ENCODE measurements around the gene BAIAP3.

The BAIAP3 gene

DNA sequence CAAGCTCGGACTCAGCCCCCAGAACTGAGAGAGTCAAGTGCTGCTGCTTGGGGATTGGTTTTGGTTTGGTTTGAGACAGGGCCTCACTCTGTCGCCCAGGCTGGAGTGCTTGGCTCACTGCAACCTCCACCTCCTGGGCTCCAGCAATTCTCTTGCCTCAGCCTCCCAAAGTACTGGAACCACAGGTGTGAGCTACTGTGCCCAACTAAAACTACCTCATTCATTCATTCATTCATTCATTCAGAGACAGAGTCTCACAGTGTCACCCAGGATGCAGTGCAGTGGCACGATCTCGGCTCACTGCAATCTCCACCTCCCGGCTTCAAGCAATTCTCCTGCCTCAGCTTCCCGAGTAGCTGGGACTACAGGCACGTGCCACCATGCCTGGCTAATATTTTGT is 56.3 kb downstream of the BAIAP3 start:
- Histone ChIP-seq H4K20me1 (ENCODE audit: insufficient read depth) (no peaks in the 10 kb centered on the region), H3K79me2 (ENCODE audit: insufficient read depth, low read depth) (no peaks in the 10 kb centered on the region), H3K27ac (no peak overlapping the region), H3K27me3 (ENCODE audit: insufficient read depth, low read depth) (no peaks in the 10 kb centered on the region), H2AFZ (ENCODE audit: low read depth) (no peak overlapping the region), H3K9ac (no peak overlapping the region), H3K4me3 (IDR thresholded peaks at IDR 0.05; ENCODE audit: insufficient read depth, low read depth, low read length) (no peak overlapping the region), H3K36me3 (ENCODE audit: insufficient read depth) (no peaks in the 10 kb centered on the region), H3K4me2 (no peak overlapping the region), H3K4me1 (ENCODE audit: low read depth, poor library complexity, severe bottlenecking) (no peaks in the 10 kb centered on the region)
- TF ChIP-seq, protein P1, sequence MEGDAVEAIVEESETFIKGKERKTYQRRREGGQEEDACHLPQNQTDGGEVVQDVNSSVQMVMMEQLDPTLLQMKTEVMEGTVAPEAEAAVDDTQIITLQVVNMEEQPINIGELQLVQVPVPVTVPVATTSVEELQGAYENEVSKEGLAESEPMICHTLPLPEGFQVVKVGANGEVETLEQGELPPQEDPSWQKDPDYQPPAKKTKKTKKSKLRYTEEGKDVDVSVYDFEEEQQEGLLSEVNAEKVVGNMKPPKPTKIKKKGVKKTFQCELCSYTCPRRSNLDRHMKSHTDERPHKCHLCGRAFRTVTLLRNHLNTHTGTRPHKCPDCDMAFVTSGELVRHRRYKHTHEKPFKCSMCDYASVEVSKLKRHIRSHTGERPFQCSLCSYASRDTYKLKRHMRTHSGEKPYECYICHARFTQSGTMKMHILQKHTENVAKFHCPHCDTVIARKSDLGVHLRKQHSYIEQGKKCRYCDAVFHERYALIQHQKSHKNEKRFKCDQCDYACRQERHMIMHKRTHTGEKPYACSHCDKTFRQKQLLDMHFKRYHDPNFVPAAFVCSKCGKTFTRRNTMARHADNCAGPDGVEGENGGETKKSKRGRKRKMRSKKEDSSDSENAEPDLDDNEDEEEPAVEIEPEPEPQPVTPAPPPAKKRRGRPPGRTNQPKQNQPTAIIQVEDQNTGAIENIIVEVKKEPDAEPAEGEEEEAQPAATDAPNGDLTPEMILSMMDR (conservative IDR thresholded peaks at IDR 0.05; ENCODE audit: low read depth, low read length) = no peak

DNA sequence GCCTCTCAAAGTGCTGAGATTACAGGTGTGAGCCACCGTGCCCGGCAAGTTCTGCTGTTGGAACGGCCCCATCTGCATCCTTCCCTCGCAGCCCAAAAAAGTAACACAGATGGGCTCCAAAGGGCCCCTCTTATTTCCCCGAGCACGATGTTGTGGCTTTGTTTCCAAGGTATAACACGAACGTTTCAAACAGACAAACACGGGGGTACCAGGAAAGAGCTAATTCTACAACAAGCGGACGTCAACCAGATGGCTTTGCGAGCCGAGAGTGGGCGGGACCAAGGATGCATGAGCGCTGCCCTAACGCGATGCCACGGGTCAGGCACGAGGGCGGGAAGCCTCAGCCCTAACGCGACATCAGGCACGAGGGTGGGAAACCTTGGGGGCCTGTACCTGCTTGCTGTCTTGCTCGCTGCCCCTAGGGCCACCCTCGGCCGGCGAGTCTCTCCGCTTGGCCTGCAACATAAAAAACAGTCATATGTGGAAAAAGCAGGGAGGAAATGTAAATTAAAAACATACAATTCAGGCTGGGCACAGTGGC is 56.9 kb downstream of the BAIAP3 start:
- Histone ChIP-seq H3K4me2 (no peak overlapping the region), H3K27ac (no peak overlapping the region), H3K36me3 (ENCODE audit: insufficient read depth) (no peaks in the 10 kb centered on the region), H3K4me1 (ENCODE audit: low read depth, poor library complexity, severe bottlenecking) (no peaks in the 10 kb centered on the region), H4K20me1 (ENCODE audit: insufficient read depth) (no peaks in the 10 kb centered on the region), H3K4me3 (IDR thresholded peaks at IDR 0.05; ENCODE audit: insufficient read depth, low read depth, low read length) (no peak overlapping the region), H3K79me2 (ENCODE audit: insufficient read depth, low read depth) (no peaks in the 10 kb centered on the region), H3K9ac (no peak overlapping the region), H2AFZ (ENCODE audit: low read depth) (no peak overlapping the region), H3K27me3 (ENCODE audit: insufficient read depth, low read depth) (no peaks in the 10 kb centered on the region)
- TF ChIP-seq, protein P1 (conservative IDR thresholded peaks at IDR 0.05; ENCODE audit: low read depth, low read length) = no peak

DNA sequence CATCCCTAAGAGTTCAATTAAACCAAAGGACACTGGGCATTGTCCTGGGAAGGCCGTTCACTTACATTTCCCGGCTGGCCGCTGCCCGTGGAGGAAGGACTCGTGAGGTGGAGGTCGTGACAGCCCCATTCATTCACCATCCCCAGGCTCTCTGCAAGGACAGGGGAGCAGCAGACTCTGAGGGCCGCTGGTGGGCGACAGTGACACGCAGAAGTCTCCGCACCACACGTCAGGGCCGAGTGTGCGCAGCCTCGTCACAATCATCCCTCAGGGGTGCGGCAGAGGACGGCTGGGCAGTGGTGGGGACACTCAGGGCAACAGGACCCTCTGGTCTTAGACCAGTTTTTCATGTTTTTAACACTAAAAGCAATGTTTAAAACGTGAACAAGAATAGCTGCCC is 59.4 kb downstream of the BAIAP3 start:
- Histone ChIP-seq H3K27me3 (ENCODE audit: insufficient read depth, low read depth) (no peaks in the 10 kb centered on the region), H3K9ac (no peak overlapping the region), H3K36me3 (ENCODE audit: insufficient read depth) (no peaks in the 10 kb centered on the region), H2AFZ (ENCODE audit: low read depth) (no peak overlapping the region), H3K4me1 (ENCODE audit: low read depth, poor library complexity, severe bottlenecking) (no peaks in the 10 kb centered on the region), H3K4me3 (IDR thresholded peaks at IDR 0.05; ENCODE audit: insufficient read depth, low read depth, low read length) (no peak overlapping the region), H4K20me1 (ENCODE audit: insufficient read depth) (no peaks in the 10 kb centered on the region), H3K4me2 (no peak overlapping the region), H3K79me2 (ENCODE audit: insufficient read depth, low read depth) (no peaks in the 10 kb centered on the region), H3K27ac (no peak overlapping the region)
- TF ChIP-seq, protein P1 (conservative IDR thresholded peaks at IDR 0.05; ENCODE audit: low read depth, low read length) = no peak

DNA sequence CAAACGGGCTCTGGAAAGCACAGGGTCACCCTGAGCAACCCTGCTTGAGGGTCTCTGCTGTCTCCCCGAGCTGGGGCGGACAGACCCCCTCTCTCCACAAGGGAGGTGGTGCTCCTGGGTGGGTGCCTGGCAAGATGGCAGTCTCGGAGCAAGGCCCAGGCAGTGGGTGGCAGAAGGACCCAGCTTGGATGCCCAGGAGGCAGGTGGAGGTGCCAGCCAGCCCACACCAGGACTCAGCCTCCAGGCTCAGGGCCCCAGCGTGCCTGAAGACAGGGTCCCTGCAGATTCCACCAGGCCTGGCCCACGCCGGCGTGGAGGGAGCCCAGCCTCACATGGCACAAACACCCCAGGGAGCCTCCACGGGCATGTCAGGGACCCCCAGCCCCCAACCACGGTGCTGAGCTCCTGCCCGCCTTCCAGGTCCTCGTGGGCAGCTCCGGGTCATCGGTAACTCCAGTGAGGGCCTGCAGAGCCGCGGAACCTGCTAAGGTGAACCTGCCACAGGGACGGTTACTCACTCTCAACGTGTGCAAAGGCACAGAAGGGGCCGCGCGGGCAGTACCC is 60.2 kb downstream of the BAIAP3 start:
- Histone ChIP-seq H3K27me3 (ENCODE audit: insufficient read depth, low read depth) (no peaks in the 10 kb centered on the region), H2AFZ (ENCODE audit: low read depth) (no peak overlapping the region), H3K27ac (no peak overlapping the region), H3K36me3 (ENCODE audit: insufficient read depth) (no peaks in the 10 kb centered on the region), H3K4me1 (ENCODE audit: low read depth, poor library complexity, severe bottlenecking) (no peaks in the 10 kb centered on the region), H3K4me3 (IDR thresholded peaks at IDR 0.05; ENCODE audit: insufficient read depth, low read depth, low read length) (no peak overlapping the region), H3K79me2 (ENCODE audit: insufficient read depth, low read depth) (no peaks in the 10 kb centered on the region), H3K4me2 (no peak overlapping the region), H4K20me1 (ENCODE audit: insufficient read depth) (no peaks in the 10 kb centered on the region), H3K9ac (no peak overlapping the region)
- TF ChIP-seq, protein P1 (conservative IDR thresholded peaks at IDR 0.05; ENCODE audit: low read depth, low read length) = no peak

All from KMS-11 (cell line).